Breast epithelium (tissue), 3 donors: Measurements from ENCODE around the gene HACD2.

Source experiments
- CTCF ChIP-seq, 3 donors: fragments of 450-650 bp; IDR thresholded peaks; one replicate each; pipeline ENCODE4 v1.5.1; 2016 to 2017; ENCODE audit warnings: antibody characterized with exemption in 3 of 3, mild to moderate bottlenecking in 3 of 3, moderate library complexity in 3 of 3
- POLR2A ChIP-seq: fragments of 450-650 bp; IDR thresholded peaks from one replicate; pipeline ENCODE4 v1.6.1; 2016; ENCODE audit warnings: antibody characterized with exemption, mild to moderate bottlenecking, moderate library complexity
- POLR2AphosphoS5 ChIP-seq, 3 donors: sonication (generic); formaldehyde crosslinking; IDR thresholded peaks; one replicate each; pipeline ENCODE4 v1.6.1; 2017; ENCODE audit warnings: antibody characterized with exemption in 3 of 3

DNA sequence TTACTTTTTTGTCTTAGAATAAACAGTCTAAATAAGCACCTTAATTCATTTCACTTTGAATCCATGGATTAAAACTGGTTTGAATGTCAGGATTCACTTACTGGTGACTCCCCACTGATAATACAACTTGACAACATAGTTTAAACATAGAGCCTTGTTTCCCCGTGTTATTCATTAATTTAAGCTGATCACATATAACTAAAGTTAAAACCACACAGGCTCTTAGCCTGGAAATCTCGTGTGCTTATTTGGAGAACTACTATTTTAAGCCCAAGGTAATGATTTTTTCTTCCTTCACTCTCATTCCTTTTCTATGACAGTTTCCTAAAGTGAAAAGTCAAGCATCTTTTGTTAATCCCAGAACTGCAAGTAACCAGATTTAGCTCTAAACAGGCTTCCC lies 64.2 kb downstream of the HACD2 start:
- TF ChIP-seq CTCF (IDR thresholded peaks at IDR 0.05) (no peak), POLR2AphosphoS5 (IDR thresholded peaks at IDR 0.05) (no peak), POLR2A (no peak)
